Measurements from ENCODE around the gene NLRP2B.

GRCh38 chrX:57680160-57680559, at the start of gene NLRP2B:
- no peak for TF ChIP-seq CTCF (IDR thresholded peaks at IDR 0.05)
- no peak for TF ChIP-seq PBX3 (IDR thresholded peaks at IDR 0.05)
- no peak for TF ChIP-seq YY1 (IDR thresholded peaks at IDR 0.05; ENCODE audit: low read depth)
- TF ChIP-seq POLR2AphosphoS5 (IDR thresholded peaks at IDR 0.05; ENCODE audit: low read depth, low read length) = no peak
- TF ChIP-seq EP300 (IDR thresholded peaks at IDR 0.05; ENCODE audit: borderline replicate concordance in 1 of 2, low read depth in 1 of 2, low read length in 1 of 2) = no peak
- no peak for TF ChIP-seq GABPA (IDR thresholded peaks at IDR 0.05; ENCODE audit: low read depth)
- no peak for TF ChIP-seq RCOR1 (IDR thresholded peaks at IDR 0.05; ENCODE audit: low read length)
- TF ChIP-seq TAF1 (IDR thresholded peaks at IDR 0.05; ENCODE audit: borderline replicate concordance, low read depth, low read length) = no peak
- TF ChIP-seq RFX5 (IDR thresholded peaks at IDR 0.05; ENCODE audit: low read length) = no peak
- TF ChIP-seq EZH2phosphoT487 (IDR thresholded peaks at IDR 0.05; ENCODE audit: borderline replicate concordance, low read depth) = no peak

Measured in SK-N-SH (cell line).